Measurements from ENCODE around the gene BCL2.

GRCh38 chr18:63317556-63317946 is 2.0 kb downstream of the BCL2 start:
- TF ChIP-seq, protein P1, sequence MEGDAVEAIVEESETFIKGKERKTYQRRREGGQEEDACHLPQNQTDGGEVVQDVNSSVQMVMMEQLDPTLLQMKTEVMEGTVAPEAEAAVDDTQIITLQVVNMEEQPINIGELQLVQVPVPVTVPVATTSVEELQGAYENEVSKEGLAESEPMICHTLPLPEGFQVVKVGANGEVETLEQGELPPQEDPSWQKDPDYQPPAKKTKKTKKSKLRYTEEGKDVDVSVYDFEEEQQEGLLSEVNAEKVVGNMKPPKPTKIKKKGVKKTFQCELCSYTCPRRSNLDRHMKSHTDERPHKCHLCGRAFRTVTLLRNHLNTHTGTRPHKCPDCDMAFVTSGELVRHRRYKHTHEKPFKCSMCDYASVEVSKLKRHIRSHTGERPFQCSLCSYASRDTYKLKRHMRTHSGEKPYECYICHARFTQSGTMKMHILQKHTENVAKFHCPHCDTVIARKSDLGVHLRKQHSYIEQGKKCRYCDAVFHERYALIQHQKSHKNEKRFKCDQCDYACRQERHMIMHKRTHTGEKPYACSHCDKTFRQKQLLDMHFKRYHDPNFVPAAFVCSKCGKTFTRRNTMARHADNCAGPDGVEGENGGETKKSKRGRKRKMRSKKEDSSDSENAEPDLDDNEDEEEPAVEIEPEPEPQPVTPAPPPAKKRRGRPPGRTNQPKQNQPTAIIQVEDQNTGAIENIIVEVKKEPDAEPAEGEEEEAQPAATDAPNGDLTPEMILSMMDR (IDR thresholded peaks at IDR 0.05), result no peak
- no peak for TF ChIP-seq ZFX (IDR thresholded peaks at IDR 0.05; ENCODE audit: borderline replicate concordance)
